H4 (cell line): ENCODE measurements around the gene EHBP1. TPM values are rescaled to one million over a fixed set of nuclear protein-coding genes. Genes with fewer than 3 reads are reported as not detected.
A peak's percentile ranks its signal among the peaks of the same experiment; 100 is the strongest.

ENCODE experiments used
- DNase-seq: peaks from one replicate; pipeline ENCODE4 v3.0.0-alpha.2; 2015; ENCODE audit warnings: low spot score
- total RNA-seq: library from RNA; depleted of rRNA; stranded (reverse); fragments of >200 nt; shearing (Covaris generic); gene quantifications from 2 replicates; pipeline ENCODE4 v1.2.3, GENCODE V29; 2014

The EHBP1 gene
- total RNA-seq, 1 experiment from 2014 or later: 13.9 TPM

GRCh38 chr2:62964050-62964449 is 258.5 kb downstream of the EHBP1 start:
- no peak for DNase-seq

GRCh38 chr2:62964671-62965070 is 259.2 kb downstream of the EHBP1 start:
- DNase-seq: no peak

- no peak for DNase-seq
Measured at GRCh38 chr2:62966991-62967390, 261.5 kb downstream of the EHBP1 start.

- no peak for DNase-seq
Measured at GRCh38 chr2:62968168-62968567, 262.7 kb downstream of the EHBP1 start.

GRCh38 chr2:62968668-62969067 is 263.2 kb downstream of the EHBP1 start:
- no peak for DNase-seq

- no peak for DNase-seq
Measured at GRCh38 chr2:62971936-62972335, 266.4 kb downstream of the EHBP1 start.

- no peak for DNase-seq
Measured at GRCh38 chr2:62972601-62973000, 267.1 kb downstream of the EHBP1 start.

- no peak for DNase-seq
Measured at GRCh38 chr2:62974999-62975398, 269.5 kb downstream of the EHBP1 start.

GRCh38 chr2:62991605-62992004 is 286.1 kb downstream of the EHBP1 start:
- no peak for DNase-seq

- no peak for DNase-seq
Measured at GRCh38 chr2:62992561-62992960, 287.0 kb downstream of the EHBP1 start.

- no peak for DNase-seq
Measured at GRCh38 chr2:62994206-62994605, 288.7 kb downstream of the EHBP1 start.

- no peak for DNase-seq
Measured at GRCh38 chr2:62996534-62997186, 291.1 kb downstream of the EHBP1 start.

- no peak for DNase-seq
Measured at GRCh38 chr2:62998949-62999348, 293.4 kb downstream of the EHBP1 start.

- DNase-seq: peak; percentile 74
Measured at GRCh38 chr2:62999905-63000304, 294.4 kb downstream of the EHBP1 start.

- DNase-seq: no peak
Measured at GRCh38 chr2:63000801-63001200, 295.3 kb downstream of the EHBP1 start.

- DNase-seq: no peak
Measured at GRCh38 chr2:63001576-63001975, 296.1 kb downstream of the EHBP1 start.

GRCh38 chr2:63003351-63003750 is 297.8 kb downstream of the EHBP1 start:
- no peak for DNase-seq

- no peak for DNase-seq
Measured at GRCh38 chr2:63007813-63008458, 302.4 kb downstream of the EHBP1 start.

- no peak for DNase-seq
Measured at GRCh38 chr2:63008838-63009237, 303.3 kb downstream of the EHBP1 start.

- no peak for DNase-seq
Measured at GRCh38 chr2:63009490-63009889, 304.0 kb downstream of the EHBP1 start.

GRCh38 chr2:63012541-63012940 is 307.0 kb downstream of the EHBP1 start:
- DNase-seq: no peak

- DNase-seq: no peak
Measured at GRCh38 chr2:63013438-63013837, 307.9 kb downstream of the EHBP1 start.

GRCh38 chr2:63015389-63015788 is 309.9 kb downstream of the EHBP1 start:
- DNase-seq: no peak

- DNase-seq: no peak
Measured at GRCh38 chr2:63018439-63018838, 312.9 kb downstream of the EHBP1 start.
